HG02885 (cell line): ENCODE data around the gene MEOX1.

Source experiments
- ATAC-seq: cut with Tn5 transposase; IDR thresholded peaks from one replicate; pipeline ENCODE4 v1.9.1; 2021; ENCODE audit warnings: mild to moderate bottlenecking; ENCODE audit not compliant: unreplicated experiment, poor library complexity

The MEOX1 gene

DNA sequence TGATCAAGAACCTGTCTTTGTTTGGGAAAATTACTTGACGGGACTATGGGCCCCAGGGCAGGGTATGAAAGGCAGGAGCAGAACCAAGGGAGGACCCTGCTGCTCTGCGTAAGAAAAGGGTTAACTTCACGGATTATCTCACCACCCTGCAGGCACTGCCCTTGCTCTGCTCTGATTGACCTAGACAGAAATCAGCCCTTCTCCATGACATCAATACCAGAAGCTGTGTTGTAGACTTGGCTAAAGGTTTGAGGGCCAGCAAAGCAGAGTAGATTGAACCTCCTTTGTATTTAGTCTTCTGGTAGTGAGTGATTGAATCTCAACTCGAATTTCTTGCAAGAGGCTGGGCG is 62.7 kb downstream of the MEOX1 start:
- no peak for ATAC-seq

- no peak for ATAC-seq
Measured at GRCh38 chr17:43598357-43599045, 63.2 kb downstream of the MEOX1 start.

DNA sequence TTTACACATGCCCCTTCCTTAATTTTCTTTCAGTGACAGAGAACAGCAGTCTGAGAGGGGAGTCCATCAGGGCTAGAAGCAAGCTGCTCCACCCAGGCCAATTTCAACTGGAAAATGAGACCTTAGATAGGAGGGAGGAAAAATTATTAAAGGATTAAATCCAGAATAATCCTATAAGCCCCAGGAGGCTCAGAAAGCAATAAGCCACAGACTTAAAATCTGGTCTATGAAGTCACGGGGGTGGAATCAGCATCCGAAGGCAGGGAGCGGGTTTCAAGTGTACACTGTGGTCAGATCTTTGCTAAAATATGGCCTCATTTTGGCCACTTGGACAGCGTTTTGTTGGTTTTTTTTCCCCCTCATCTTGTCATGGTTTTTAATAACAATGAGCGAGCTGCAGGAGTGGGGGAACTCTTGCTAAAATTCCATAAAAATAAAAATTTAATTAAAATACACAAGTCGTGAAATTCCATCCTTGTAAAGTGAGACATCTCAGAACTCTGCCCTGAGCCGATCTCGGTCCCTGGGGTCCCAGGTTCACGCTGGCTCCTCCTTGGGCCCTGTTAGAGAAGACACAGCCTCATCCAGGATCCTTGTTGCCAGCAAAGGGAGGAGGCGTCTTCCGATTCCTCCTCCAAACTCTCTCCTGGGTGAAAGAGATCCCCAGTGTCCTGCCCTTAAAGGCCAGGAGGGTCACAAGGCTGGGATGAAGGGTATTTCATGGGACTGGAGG is 63.9 kb downstream of the MEOX1 start:
- no peak for ATAC-seq

GRCh38 chr17:43595466-43595865 is 66.3 kb downstream of the MEOX1 start:
- no peak for ATAC-seq

GRCh38 chr17:43591779-43592562 is 69.8 kb downstream of the MEOX1 start:
- no peak for ATAC-seq

DNA sequence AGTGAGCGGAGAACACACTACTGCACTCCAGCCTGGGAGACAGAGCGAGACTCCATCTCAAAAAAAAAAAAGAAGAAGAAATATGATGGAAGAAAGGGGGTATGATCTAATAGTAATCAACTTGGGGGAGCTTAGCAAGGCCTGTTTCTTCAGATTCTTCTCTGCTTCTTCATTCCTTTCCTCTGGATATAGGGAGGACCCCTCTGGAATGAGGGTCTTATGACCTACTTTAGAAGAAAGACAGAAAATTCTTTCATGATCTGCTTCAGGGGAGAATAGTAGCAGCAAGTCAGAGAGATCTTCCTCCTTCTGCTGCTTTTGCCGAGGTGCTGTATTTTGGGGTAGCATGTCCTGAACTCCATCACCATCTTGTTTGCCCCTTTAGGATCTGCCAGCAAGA is 70.7 kb downstream of the MEOX1 start:
- no peak for ATAC-seq
